Pancreas (tissue), 10 donors: Measurements from ENCODE around the gene UCK1. TPM values are rescaled to one million over a fixed set of nuclear protein-coding genes. Genes with fewer than 3 reads are reported as not detected.

ENCODE experiments used
- ATAC-seq, 4 donors: fragments of 200-7000 bp; cut with Tn5 transposase; one replicate each; pipeline versions ENCODE4 v1.8.0 to v1.9.1; 2020; ENCODE audit warnings: mild to moderate bottlenecking in 4 of 4, moderate library complexity in 4 of 4
- DNase-seq, 6 donors: peaks; one replicate each; pipeline ENCODE4 v3.0.0-alpha.2; 2020
- FAIRE-seq: peaks from 2 replicates; lab custom pipeline; 2012; peaks lifted over from hg19 to GRCh38; lab: Jason Lieb, UNC
- H3K27ac ChIP-seq, 4 donors: fragments of 200-600 bp; sonication (generic); 1 replicate in 3 of 4; 2 replicates in 1 of 4; pipeline versions ENCODE4 v1.5.0 to v1.8.0; 2020
- H3K27me3 ChIP-seq, 4 donors: fragments of 200-600 bp; one replicate each; pipeline ENCODE4 v1.8.0; 2021
- H3K36me3 ChIP-seq, 3 donors: fragments of 200-600 bp; sonication (generic) in 1 of 3; one replicate each; pipeline versions ENCODE4 v1.5.0 to v1.8.0; 2020 to 2021
- H3K4me1 ChIP-seq, 3 donors: fragments of 200-600 bp; one replicate each; pipeline ENCODE4 v1.8.0; 2021
- H3K4me3 ChIP-seq, 4 donors: fragments of 200-600 bp; sonication (generic) in 2 of 4; one replicate each; pipeline versions ENCODE4 v1.5.0 to v1.8.0; 2020 to 2021
- H3K9me3 ChIP-seq, 4 donors: fragments of 200-600 bp; one replicate each; pipeline ENCODE4 v1.8.0; 2021
- CTCF ChIP-seq, 4 donors: fragments of 200-600 bp; sonication (generic) in 3 of 4; IDR thresholded peaks; one replicate each; pipeline versions ENCODE4 v1.5.0 to v1.8.0; 2021; ENCODE audit warnings: antibody characterized with exemption in 4 of 4
- WGBS, 2 donors: extraction: QIAGEN DNeasy Blood & Tissue Kit; methylation state at CpG; one replicate each; pipeline ENCODE4 v1.1.7; 2013; 5-methylcytosine and 5-hydroxymethylcytosine counted together
- intact Hi-C, 3 donors: fragments of 100-400 bp; cut with DNase I; formaldehyde crosslinking; loops; one replicate each; pipeline versions ENCODE4 v1.11.1 to v1.14.2; 2022
- polyA plus RNA-seq, 2 donors: library from polyadenylated mRNA; stranded (reverse); fragments of 200-250 nt; gene quantifications; one replicate each; pipeline ENCODE4 v1.2.3, GENCODE V29; 2013
- total RNA-seq, 6 donors: library from RNA; stranded (reverse); fragmentation: NEBNext Ultra II Directional in 4 of 6; extraction: Animal tissue kit (Norgen Biotek cat#: 25700) in 4 of 6; gene quantifications; one replicate each; pipeline versions ENCODE4 v1.2.1 to v1.2.4, GENCODE V29; 2021 to 2023
- donor health status: healthy with polysubstance abuse.
- donor health status: DM: no; HTN: no; CAD: no; lungs with moderate emphysema.
- donor health status: DM: no; HTN: no; CAD: no.
- donor health status: control.
- donor health status: control.
- donor health status: Bipolar disorder and iron deficiency.
- donor health status: DM: yes; HTN: yes; CAD: no.
- donor health status: DM: no; HTN: no; CAD: no.
- donor health status: DM: no; HTN: no; CAD: no.
- donor health status: DM: yes; HTN: yes; CAD: no.

UCK1 gene
- total and polyA plus RNA-seq, 8 donors, result 11.2 to 31.2 (median 18.2) TPM

GRCh38 chr9:131500377-131500776 is 30.7 kb downstream of the UCK1 start:
- Histone ChIP-seq H3K36me3 (peaks cover 0 to 34% (median 9%) of the 10 kb centered on the region in 3 donors), H3K27me3 (no peaks in the 10 kb centered on the region), H3K9me3 (no peaks in the 10 kb centered on the region), H3K4me1 (peaks cover 0 to 7% (median 5%) of the 10 kb centered on the region in 3 donors), H3K4me3 (no peak overlapping the region), H3K27ac (no peak overlapping the region)
- no peak for TF ChIP-seq CTCF (IDR thresholded peaks at IDR 0.05)
- WGBS, 2 donors, result 68 to 72% methylated on average over 12 of the region's 12 CpGs
- FAIRE-seq (no peak), DNase-seq (no peak), ATAC-seq (no peak)
- intact Hi-C loops, result no loop called here

GRCh38 chr9:131499254-131499767 is 31.8 kb downstream of the UCK1 start:
- H3K9me3 ChIP-seq, result no peaks in the 10 kb centered on the region
- intact Hi-C loops, result no loop called here
- H3K36me3 ChIP-seq, result peaks cover under 1 to 40% (median 12%) of the 10 kb centered on the region in 3 donors
- ATAC-seq (no peak), DNase-seq (no peak), FAIRE-seq (no peak)
- no peak overlapping the region for H3K27ac ChIP-seq
- peaks cover 0 to 7% (median 4%) of the 10 kb centered on the region in 3 donors for H3K4me1 ChIP-seq
- H3K27me3 ChIP-seq, result no peaks in the 10 kb centered on the region
- H3K4me3 ChIP-seq, result no peak overlapping the region
- TF ChIP-seq CTCF (IDR thresholded peaks at IDR 0.05), result no peak
- 87 to 88% methylated on average over 7 of the region's 7 CpGs for WGBS, 2 donors

GRCh38 chr9:131496844-131497405 is 34.1 kb downstream of the UCK1 start:
- H3K4me3 ChIP-seq, result no peak overlapping the region
- no peak overlapping the region for H3K27ac ChIP-seq
- no peak for ATAC-seq
- H3K4me1 ChIP-seq, result no peaks in the 10 kb centered on the region
- 88 to 93% methylated on average over 10 of the region's 10 CpGs for WGBS, 2 donors
- H3K27me3 ChIP-seq, result no peaks in the 10 kb centered on the region
- peaks cover 7 to 64% (median 34%) of the 10 kb centered on the region in 3 donors for H3K36me3 ChIP-seq
- FAIRE-seq, result no peak
- DNase-seq, result no peak
- intact Hi-C loops, result no loop called here
- H3K9me3 ChIP-seq, result no peaks in the 10 kb centered on the region
- no peak for TF ChIP-seq CTCF (IDR thresholded peaks at IDR 0.05)

GRCh38 chr9:131495785-131496184 is 35.3 kb downstream of the UCK1 start:
- intact Hi-C loops, result no loop called here
- H3K9me3 ChIP-seq, result no peaks in the 10 kb centered on the region
- FAIRE-seq (no peak), ATAC-seq (no peak), DNase-seq (peak in 1 of 6 donors; percentile 52)
- H3K4me1 ChIP-seq, result no peaks in the 10 kb centered on the region
- H3K27ac ChIP-seq, result no peak overlapping the region
- H3K4me3 ChIP-seq, result no peak overlapping the region
- H3K36me3 ChIP-seq, result peaks cover 7 to 76% (median 45%) of the 10 kb centered on the region in 3 donors
- WGBS, 2 donors, result 90 to 91% methylated on average over 22 of the region's 22 CpGs
- H3K27me3 ChIP-seq, result no peaks in the 10 kb centered on the region
- TF ChIP-seq CTCF (IDR thresholded peaks at IDR 0.05), result no peak

DNA sequence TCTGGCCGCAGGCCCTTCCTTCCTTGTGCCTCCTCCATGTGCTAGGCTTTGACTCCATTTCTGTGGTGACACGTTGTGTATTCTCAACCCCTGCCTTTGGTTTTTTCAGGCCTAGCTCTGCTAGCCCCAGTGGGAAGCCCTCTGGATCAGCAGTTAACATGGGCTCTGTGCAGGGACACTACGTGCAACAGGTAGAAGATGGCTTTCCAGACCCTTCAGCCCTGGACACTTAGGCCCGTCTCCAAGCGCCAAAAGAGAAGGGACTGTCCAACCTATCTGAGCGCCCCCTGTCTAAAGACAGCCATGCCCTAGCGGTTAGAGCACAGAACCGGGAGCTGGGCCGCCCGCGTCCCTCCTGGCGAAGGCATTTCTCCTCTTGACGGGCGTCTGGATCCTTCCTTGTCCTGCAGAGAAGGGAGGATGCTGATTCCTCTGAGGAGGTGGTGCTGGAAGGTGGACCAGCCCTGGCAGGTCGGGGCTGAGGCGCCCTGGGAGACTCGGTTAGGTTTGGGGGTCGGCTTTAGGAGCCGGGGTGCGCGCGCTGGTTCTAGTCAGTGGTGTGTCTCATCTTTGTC is 36.7 kb downstream of the UCK1 start:
- Histone ChIP-seq H3K9me3 (no peaks in the 10 kb centered on the region), H3K27me3 (no peaks in the 10 kb centered on the region), H3K36me3 (peaks cover 7 to 90% (median 51%) of the 10 kb centered on the region in 3 donors), H3K4me1 (no peaks in the 10 kb centered on the region), H3K27ac (no peak overlapping the region), H3K4me3 (no peak overlapping the region)
- TF ChIP-seq CTCF (IDR thresholded peaks at IDR 0.05), result no peak
- 93 to 94% methylated on average over 22 of the region's 22 CpGs for WGBS, 2 donors
- intact Hi-C loops, result no loop called here
- no peak for ATAC-seq
- FAIRE-seq, result no peak
- peak in 1 of 6 donors; percentile 20 for DNase-seq
